ENCODE measurements around the gene TBC1D2B. TPM values are rescaled to one million over a fixed set of nuclear protein-coding genes. Genes with fewer than 3 reads are reported as not detected.
"Not testable (repeated sequence)": the region's sequence is repeated elsewhere in the genome, so short reads cannot be mapped to it uniquely, and the experiment has no call there.

The TBC1D2B gene
- total RNA-seq, 6 donors from 2014 or later, result 31.5 to 103 (median 64.2) TPM

GRCh38 chr15:77959432-77959879, 118.1 kb downstream of the TBC1D2B start:
- peaks cover 5 to 8% (median 6%) of the 10 kb centered on the region in 4 donors for H3K4me1 ChIP-seq
- no peaks in the 10 kb centered on the region for H3K36me3 ChIP-seq
- peak overlapping the region in 3 of 4 donors; percentile 14 to 33 (median 26) for H3K4me3 ChIP-seq
- H3K9me3 ChIP-seq, result no peaks in the 10 kb centered on the region
- DNase-seq, result peak; percentile 83 to 85
- peak; percentile 97 to 98 for ATAC-seq (ENCODE audit: low FRiP score in 2 of 2)
- 5 to 10% methylated on average over 10 to 17 of the region's 17 CpGs for WGBS, 2 donors
- no peak for TF ChIP-seq EP300 (IDR thresholded peaks at IDR 0.05)
- peak; percentile 91 to 99 (median 96) for TF ChIP-seq CTCF (IDR thresholded peaks at IDR 0.05)
- H3K27ac ChIP-seq, result no peak overlapping the region
- no peaks in the 10 kb centered on the region for H3K27me3 ChIP-seq

GRCh38 chr15:77958716-77959431, 118.6 kb downstream of the TBC1D2B start:
- DNase-seq, result not testable (repeated sequence)

GRCh38 chr15:77958021-77958420, 119.5 kb downstream of the TBC1D2B start:
- not testable (repeated sequence) for ATAC-seq (ENCODE audit: low FRiP score in 2 of 2)

More at GRCh38 chr15:77958716-77959431, 118.6 kb downstream of the TBC1D2B start:
- H3K9me3 ChIP-seq; ATAC-seq (ENCODE audit: low FRiP score in 2 of 2); H3K27ac ChIP-seq; H3K27me3 ChIP-seq; H3K36me3 ChIP-seq; H3K4me1 ChIP-seq: not testable (repeated sequence)
- 67 to 70% methylated on average over 7 of the region's 7 CpGs for WGBS, 2 donors
- H3K4me3 ChIP-seq, result peak overlapping the region in 1 of 4 donors; percentile 26

GRCh38 chr15:77953926-77954325, 123.6 kb downstream of the TBC1D2B start:
- not testable (repeated sequence) for DNase-seq; H3K27ac ChIP-seq; H3K4me3 ChIP-seq; H3K4me1 ChIP-seq; H3K36me3 ChIP-seq; ATAC-seq (ENCODE audit: low FRiP score in 2 of 2); H3K9me3 ChIP-seq; H3K27me3 ChIP-seq
- 47 to 67% methylated on average over 5 of the region's 5 CpGs for WGBS, 2 donors

More at GRCh38 chr15:77958021-77958420, 119.5 kb downstream of the TBC1D2B start:
- H3K4me1 ChIP-seq, H3K4me3 ChIP-seq, H3K27me3 ChIP-seq, DNase-seq, H3K9me3 ChIP-seq, H3K27ac ChIP-seq, H3K36me3 ChIP-seq: not testable (repeated sequence)
- WGBS, 2 donors, result 87 to 91% methylated on average over 2 of the region's 2 CpGs

- H3K4me3 ChIP-seq; H3K27me3 ChIP-seq; ATAC-seq (ENCODE audit: low FRiP score in 2 of 2); H3K9me3 ChIP-seq; H3K36me3 ChIP-seq; H3K4me1 ChIP-seq; H3K27ac ChIP-seq: not testable (repeated sequence)
- DNase-seq, result peak in 1 of 2 donors; percentile 81
- 78 to 89% methylated on average over 3 to 4 of the region's 5 CpGs for WGBS, 2 donors
These were observed 124.5 kb downstream of the TBC1D2B start for GRCh38 chr15:77952928-77953446.

GRCh38 chr15:77951105-77951786, 126.3 kb downstream of the TBC1D2B start:
- not testable (repeated sequence) for H3K4me3 ChIP-seq; H3K9me3 ChIP-seq; H3K4me1 ChIP-seq; ATAC-seq (ENCODE audit: low FRiP score in 2 of 2); H3K27ac ChIP-seq; DNase-seq; H3K36me3 ChIP-seq; H3K27me3 ChIP-seq
- 85 to 93% methylated on average over 3 to 4 of the region's 5 CpGs for WGBS, 2 donors

GRCh38 chr15:77950470-77950869, 127.0 kb downstream of the TBC1D2B start:
- 100% methylated on average over 1 of the region's 2 CpGs for WGBS, 2 donors

GRCh38 chr15:77945566-77945965, 131.9 kb downstream of the TBC1D2B start:
- DNase-seq, result no peak
- no peak for TF ChIP-seq CTCF (IDR thresholded peaks at IDR 0.05)
- TF ChIP-seq POLR2AphosphoS5 (IDR thresholded peaks at IDR 0.05), result no peak
- TF ChIP-seq EP300 (IDR thresholded peaks at IDR 0.05), result no peak
- TF ChIP-seq POLR2A (IDR thresholded peaks at IDR 0.05), result no peak
- H3K27me3 ChIP-seq, result no peaks in the 10 kb centered on the region
- no peaks in the 10 kb centered on the region for H3K36me3 ChIP-seq
- H3K9me3 ChIP-seq, result no peaks in the 10 kb centered on the region
- H3K4me3 ChIP-seq, result no peak overlapping the region
- H3K4me1 ChIP-seq, result peaks cover 0 to 7% (median 4%) of the 10 kb centered on the region in 4 donors
- no peak for ATAC-seq (ENCODE audit: low FRiP score in 2 of 2)
- H3K27ac ChIP-seq, result no peak overlapping the region
- WGBS, 2 donors, result 90 to 92% methylated on average over 2 of the region's 2 CpGs

More at GRCh38 chr15:77950470-77950869, 127.0 kb downstream of the TBC1D2B start:
- peak in 1 of 2 donors; percentile 61 for ATAC-seq (ENCODE audit: low FRiP score in 2 of 2)
- H3K4me3 ChIP-seq, H3K9me3 ChIP-seq, H3K4me1 ChIP-seq, H3K27me3 ChIP-seq, H3K27ac ChIP-seq, H3K36me3 ChIP-seq, DNase-seq: not testable (repeated sequence)

Measured in upper lobe of left lung (tissue), 6 donors.